ENCODE results near the gene PITPNM3. TPM values are rescaled to one million over a fixed set of nuclear protein-coding genes. Genes with fewer than 3 reads are reported as not detected.

Gene PITPNM3
- total and polyA plus RNA-seq, 10 donors, result 5.4 to 215 (median 125) TPM

DNA sequence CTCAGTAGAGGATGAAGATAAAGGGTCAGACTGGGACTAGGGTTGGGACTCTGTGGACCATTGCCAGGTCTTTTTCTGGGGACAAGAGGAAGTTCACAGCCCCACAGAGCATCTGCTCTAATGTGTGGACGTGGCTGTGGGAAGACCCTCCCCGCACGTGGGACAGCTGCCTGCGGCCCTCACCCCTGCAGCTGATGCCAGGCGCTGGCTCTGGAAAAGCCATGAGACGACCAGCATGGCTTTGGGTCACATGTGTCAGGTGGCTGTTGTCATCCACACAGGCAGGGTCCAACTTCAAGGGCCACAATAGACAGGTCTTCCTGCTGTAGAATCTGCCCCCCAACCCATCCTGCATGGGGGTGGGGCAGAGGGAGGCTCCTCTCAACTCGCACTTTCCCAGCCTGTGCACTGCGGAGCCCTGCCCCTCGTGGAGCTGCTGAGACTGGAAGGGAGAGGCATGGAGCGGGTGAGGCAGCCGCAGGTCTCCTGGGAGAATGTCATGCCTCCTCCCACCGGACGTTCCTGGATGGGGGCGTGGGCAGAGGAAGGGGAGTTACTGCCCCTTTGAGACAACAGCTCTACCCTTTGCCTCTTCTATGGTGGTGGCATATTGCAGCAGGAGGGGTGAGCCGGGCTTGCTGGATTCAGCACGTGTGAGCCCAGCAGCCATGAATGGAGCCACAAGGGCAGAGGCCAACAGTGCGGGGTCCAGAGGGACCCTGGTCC, 58.7 kb downstream of the PITPNM3 start:
- peak; percentile 76 for DNase-seq
- peak; percentile 13 to 64 (median 52) for TF ChIP-seq POLR2AphosphoS5 (IDR thresholded peaks at IDR 0.05)
- TF ChIP-seq, protein P1, sequence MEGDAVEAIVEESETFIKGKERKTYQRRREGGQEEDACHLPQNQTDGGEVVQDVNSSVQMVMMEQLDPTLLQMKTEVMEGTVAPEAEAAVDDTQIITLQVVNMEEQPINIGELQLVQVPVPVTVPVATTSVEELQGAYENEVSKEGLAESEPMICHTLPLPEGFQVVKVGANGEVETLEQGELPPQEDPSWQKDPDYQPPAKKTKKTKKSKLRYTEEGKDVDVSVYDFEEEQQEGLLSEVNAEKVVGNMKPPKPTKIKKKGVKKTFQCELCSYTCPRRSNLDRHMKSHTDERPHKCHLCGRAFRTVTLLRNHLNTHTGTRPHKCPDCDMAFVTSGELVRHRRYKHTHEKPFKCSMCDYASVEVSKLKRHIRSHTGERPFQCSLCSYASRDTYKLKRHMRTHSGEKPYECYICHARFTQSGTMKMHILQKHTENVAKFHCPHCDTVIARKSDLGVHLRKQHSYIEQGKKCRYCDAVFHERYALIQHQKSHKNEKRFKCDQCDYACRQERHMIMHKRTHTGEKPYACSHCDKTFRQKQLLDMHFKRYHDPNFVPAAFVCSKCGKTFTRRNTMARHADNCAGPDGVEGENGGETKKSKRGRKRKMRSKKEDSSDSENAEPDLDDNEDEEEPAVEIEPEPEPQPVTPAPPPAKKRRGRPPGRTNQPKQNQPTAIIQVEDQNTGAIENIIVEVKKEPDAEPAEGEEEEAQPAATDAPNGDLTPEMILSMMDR (IDR thresholded peaks at IDR 0.05 in 8 of 11, conservative IDR thresholded peaks at IDR 0.05 in 3 of 11), result no peak
- peaks cover 0 to 8% (median 0%) of the 10 kb centered on the region in 7 donors for H3K27me3 ChIP-seq (replicated peaks in 1 of 7)
- WGBS, 5 donors, result 42 to 57% (median 48%) methylated on average over 15 to 17 of the region's 17 CpGs
- H3K4me3 ChIP-seq, result no peak overlapping the region
- intact Hi-C loops (cut with DNase I; ENCODE audit: low total_unique reads), result no loop called here
- H3K4me1 ChIP-seq, result peaks cover 30 to 87% (median 51%) of the 10 kb centered on the region in 6 donors
- H3K36me3 ChIP-seq, result peaks cover 0 to 27% (median 0%) of the 10 kb centered on the region in 6 donors
- no peaks in the 10 kb centered on the region for H3K9me3 ChIP-seq
- H3K27ac ChIP-seq, result peak overlapping the region in 6 of 8 donors; percentile 32 to 66 (median 50)

DNA sequence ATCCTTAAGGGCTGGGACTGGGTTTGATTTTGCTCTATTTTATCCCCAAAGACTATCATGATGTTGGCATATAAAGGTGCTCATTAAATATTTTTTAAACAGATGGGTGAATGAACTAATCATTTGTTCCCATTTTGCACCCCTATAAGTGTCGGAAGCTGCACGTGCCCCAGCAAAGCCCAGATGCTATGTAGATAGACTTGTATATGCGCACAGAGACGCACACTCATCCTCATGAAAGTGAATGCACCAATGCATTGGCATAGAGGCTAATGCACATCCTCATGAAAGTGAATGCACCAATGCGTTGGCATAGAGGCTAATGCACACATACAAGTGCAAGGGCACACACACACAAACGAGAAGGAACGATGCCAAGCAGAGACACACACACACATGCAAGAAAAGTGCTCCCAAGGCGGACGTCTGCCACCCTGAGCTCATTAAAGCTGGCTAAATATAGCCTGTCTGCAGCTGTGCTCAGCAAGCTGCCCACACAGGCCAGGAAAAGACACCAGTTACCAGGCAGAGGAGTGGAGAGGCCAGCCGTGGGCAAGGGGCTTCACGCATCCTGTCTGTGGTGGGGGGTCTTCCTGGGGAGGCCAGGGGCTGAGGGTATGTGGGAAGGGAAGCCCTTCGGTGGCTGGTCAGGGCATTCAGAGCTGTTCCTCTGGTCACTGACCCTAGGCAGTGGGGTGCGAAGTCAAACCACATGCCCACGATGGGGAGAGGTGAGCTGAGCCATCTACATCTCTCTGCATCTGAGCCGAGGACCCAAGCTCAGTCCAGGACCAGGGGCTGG, 59.5 kb downstream of the PITPNM3 start:
- peak; percentile 72 for DNase-seq
- no peak overlapping the region for H3K4me3 ChIP-seq
- H3K9me3 ChIP-seq, result no peaks in the 10 kb centered on the region
- intact Hi-C loops (cut with DNase I; ENCODE audit: low total_unique reads), result no loop called here
- WGBS, 5 donors, result 24 to 40% (median 30%) methylated on average over 15 of the region's 15 CpGs
- H3K27ac ChIP-seq, result peak overlapping the region in 5 of 8 donors; percentile 44 to 66 (median 51)
- H3K27me3 ChIP-seq (replicated peaks in 1 of 7), result peaks cover 0 to 8% (median 0%) of the 10 kb centered on the region in 7 donors
- H3K4me1 ChIP-seq, result peaks cover 30 to 85% (median 51%) of the 10 kb centered on the region in 6 donors
- peaks cover 0 to 18% (median 0%) of the 10 kb centered on the region in 6 donors for H3K36me3 ChIP-seq
- TF ChIP-seq POLR2A (IDR thresholded peaks at IDR 0.05) (no peak), POLR2AphosphoS5 (IDR thresholded peaks at IDR 0.05) (no peak)
- TF ChIP-seq, protein P1 (IDR thresholded peaks at IDR 0.05 in 8 of 11, conservative IDR thresholded peaks at IDR 0.05 in 3 of 11), result no peak

DNA sequence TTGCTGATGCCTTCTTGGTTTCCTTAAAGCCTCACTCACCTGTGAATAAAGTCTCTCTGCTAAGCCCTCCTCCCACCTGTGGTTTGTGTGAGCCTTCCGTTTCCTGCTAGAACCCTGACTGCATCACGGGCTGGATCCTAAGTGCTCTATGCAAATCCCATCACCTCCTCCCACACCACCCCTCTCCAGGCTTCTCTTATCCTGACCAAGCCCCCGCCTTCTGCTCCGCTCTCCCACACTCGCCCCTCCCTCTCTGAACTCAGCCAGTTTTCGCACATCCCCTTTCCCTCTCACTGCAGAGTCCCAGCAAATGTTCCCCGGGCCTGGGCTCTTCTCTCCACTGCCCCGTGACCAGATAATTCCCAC, 60.3 kb downstream of the PITPNM3 start:
- intact Hi-C loops (cut with DNase I; ENCODE audit: low total_unique reads), result no loop called here
- TF ChIP-seq, protein P1 (IDR thresholded peaks at IDR 0.05 in 8 of 11, conservative IDR thresholded peaks at IDR 0.05 in 3 of 11), result no peak
- TF ChIP-seq POLR2AphosphoS5 (IDR thresholded peaks at IDR 0.05) (no peak), POLR2A (IDR thresholded peaks at IDR 0.05) (no peak)
- peaks cover 0 to 8% (median 0%) of the 10 kb centered on the region in 7 donors for H3K27me3 ChIP-seq (replicated peaks in 1 of 7)
- DNase-seq, result peak; percentile 64
- no peaks in the 10 kb centered on the region for H3K9me3 ChIP-seq
- H3K27ac ChIP-seq, result peak overlapping the region in 4 of 8 donors; percentile 12 to 56 (median 44)
- peak overlapping the region in 1 of 8 donors; percentile 1 for H3K4me3 ChIP-seq
- WGBS, 5 donors, result 2 to 8% (median 5%) methylated on average over 8 of the region's 8 CpGs
- H3K4me1 ChIP-seq, result peaks cover 30 to 86% (median 53%) of the 10 kb centered on the region in 6 donors
- peaks cover 0 to 16% (median 0%) of the 10 kb centered on the region in 6 donors for H3K36me3 ChIP-seq

Measured in spleen (tissue), 11 donors.